Stimulated activated CD4-positive, alpha-beta T cell treated with anti-CD3 and anti-CD28 coated beads, Interleukin-12 subunit alpha, Interleukin-12 subunit beta, amount 100 ng/mL, for 4 hours (primary cell): Measurements from ENCODE around the gene IP6K3.

Source experiments
- DNase-seq: peaks from one replicate; pipeline ENCODE4 v3.0.0-alpha.2; 2020

IP6K3 gene

DNA sequence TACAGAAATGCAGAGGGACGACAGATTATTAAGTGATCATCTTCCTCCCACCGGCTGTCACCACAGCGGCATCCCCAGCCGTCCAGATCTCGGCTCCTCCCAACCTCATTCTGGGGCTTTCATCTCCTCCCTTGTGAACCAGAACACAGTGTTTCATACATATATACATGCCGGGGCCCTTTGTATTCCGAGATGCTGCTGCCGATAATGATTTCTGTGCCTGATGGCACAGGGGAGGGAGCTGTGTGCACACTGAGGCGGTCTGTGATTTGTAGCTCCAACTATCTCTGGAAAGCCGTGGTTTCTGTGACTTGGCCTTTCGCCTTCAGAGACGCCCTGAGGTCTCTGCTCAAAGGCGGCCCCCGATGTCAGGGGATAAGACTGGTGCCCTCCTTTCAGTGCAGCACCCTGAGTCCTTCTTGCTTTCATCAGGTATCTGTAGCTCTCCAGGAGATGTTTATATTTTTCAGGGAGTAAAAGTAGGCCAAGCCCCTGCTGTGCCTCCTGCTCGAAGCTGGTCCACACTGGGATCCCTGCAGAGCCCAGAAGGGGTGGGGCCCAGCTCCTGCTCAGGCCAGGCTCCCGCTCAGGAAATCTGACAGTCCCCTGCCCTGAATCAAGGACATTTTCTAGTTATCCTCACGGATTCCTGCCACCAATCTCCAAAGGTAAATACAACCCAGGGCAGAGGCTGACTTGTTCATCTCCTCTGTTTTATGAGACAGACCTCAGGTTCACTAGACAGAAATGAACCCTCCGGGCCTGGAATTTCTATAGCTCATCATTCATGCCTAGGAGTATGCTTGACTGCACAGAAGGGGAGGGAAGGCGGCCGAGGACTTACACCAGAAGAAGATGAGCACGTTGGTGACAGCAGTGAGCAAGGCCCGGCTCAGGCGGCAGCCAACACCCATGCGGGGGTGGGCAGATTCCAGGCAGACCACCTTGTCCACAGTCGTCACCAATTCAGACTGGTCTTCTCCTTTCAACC, 31.0 kb upstream of the IP6K3 start:
- no peak for DNase-seq

DNA sequence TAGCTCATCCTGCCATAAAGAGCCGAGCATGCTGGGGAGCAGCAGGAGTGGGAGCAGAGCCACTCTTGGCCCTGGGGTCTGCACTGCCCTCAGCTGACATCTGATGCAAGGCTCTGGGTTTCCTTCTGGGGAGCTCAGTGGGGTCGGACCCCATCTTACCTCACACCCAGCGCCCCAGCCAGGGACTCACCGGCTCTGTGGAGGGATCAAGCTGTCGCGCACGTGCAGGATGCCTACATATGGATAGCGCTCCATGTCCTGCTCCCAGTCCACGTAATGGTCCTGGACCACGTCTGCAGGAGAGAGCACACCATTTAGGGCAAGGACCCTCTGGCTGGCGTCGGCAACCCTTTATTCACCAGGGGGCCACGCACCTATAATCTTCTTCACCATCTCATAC, 30.1 kb upstream of the IP6K3 start:
- DNase-seq, result no peak

- DNase-seq, result no peak
Observed at GRCh38 chr6:33776186-33776585, 29.5 kb upstream of the IP6K3 start.

- DNase-seq, result no peak
Observed at GRCh38 chr6:33774774-33775173, 28.1 kb upstream of the IP6K3 start.

DNA sequence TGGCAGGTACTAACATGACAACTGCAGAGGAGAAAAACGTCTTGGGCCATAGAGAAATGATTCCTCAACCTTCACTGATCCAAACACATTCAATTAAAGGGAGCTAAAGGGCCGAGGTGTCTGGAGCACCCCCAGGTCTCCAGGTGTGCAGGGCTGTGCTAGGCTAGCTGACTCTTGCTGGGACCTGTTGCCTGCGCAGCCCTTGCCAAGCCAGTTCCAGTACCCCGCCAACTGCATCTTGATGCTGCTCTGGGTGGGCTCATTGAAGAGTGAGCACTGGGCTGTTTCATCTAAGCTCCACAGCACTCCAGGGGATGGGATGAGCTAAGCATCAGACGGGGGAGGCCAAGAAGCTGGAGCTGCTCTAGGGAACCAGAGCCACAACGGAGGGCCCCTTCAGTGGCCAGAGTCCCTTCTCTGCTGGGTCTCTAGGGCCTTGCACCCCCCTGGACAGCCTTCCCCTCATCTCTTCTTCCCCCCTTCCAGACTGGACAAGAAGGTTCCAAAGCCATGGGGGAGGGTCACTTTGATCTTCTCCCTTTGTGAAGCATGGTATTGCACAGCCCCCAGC, 26.3 kb upstream of the IP6K3 start:
- DNase-seq, result no peak

- DNase-seq, result no peak
Observed at GRCh38 chr6:33772082-33772830, 25.6 kb upstream of the IP6K3 start.

GRCh38 chr6:33771146-33772081, 24.7 kb upstream of the IP6K3 start:
- DNase-seq, result peak; percentile 62

DNA sequence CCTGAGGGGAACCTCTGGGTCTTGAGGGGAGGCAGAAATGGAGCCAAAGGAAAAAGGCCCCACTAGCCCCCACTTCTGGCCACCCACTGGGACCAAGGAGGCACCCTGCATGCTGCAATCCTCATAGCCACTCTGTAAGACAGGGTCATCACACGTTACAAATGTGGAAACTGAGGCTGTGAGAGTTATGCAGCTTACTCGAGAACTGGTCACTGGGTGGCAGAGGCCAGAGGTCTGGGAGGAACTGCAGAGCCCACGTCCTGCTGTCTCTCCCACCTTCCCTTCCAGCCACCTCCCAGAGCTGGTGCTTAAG, 24.1 kb upstream of the IP6K3 start:
- DNase-seq, result no peak

GRCh38 chr6:33770124-33770832, 23.6 kb upstream of the IP6K3 start:
- no peak for DNase-seq

DNA sequence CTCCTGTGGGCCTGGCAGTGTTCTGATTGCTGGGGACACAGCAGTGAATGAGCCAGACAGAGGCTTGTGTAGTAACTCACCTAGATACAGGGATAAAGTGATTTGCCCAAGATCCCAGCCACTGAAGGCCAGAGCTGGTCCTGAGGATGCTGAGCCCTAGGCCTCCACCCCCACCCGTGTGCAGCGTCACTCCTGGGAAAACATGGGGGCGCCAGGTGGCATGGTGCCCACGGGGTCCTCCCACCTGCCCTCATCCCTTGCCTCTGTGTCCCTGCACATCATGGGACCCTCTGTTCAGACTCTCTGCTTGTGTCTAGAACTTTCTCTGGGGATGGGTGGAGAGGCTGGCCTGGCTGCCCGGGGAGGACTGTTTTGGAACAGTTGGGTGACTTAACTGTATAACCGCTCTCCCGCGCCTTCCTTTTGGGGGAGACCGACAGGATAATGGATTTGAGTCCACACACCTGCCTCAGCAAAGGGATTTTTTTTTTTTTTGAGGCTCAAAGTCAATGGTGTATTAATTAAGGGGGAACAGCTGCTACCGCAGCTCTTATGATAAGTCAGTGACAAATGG, 22.6 kb upstream of the IP6K3 start:
- no peak for DNase-seq

DNA sequence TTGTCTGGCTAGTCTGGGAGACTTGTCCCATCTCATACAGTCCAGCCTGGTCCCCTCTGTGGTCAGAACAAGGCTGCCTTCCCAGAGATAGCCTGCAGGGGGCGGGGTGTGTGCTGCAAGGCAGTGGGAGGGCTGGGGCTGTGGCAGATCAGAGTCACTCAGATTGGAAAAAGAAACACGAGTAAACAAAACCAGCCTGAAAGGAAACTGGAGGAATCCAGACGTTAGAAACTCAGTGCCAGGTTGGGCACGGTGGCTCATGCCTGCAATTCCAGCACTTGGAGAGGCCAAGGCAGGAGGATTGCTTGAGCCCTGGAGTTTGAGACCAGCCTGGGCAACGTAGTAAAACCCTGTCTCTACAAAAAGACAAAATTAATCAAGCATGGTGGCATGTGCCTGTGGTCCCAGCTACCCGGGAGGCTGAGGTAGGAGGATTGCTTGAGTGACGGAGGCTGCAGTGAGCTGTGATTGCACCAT, 22.0 kb upstream of the IP6K3 start:
- DNase-seq, result peak; percentile 74

GRCh38 chr6:33766921-33767907, 20.5 kb upstream of the IP6K3 start:
- no peak for DNase-seq

DNA sequence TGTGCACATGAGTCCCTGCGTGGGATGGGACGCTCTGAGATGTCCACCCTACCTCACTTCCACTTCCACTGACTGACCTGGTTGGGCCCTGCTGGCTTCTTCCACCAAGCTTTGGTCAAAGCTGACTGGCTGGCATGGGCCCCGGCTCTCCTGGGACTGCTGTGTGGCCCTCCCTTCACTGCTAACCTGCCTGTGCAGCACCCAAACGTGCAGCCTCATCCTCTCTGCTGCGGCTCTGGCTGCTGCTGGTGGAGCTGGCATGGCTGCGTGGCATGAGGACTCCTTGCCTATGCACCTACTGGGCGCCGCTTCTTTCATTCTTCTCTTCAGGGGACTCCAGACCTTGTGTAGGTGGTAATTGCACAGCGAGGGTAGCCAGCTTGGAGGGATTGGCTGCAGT, 18.7 kb upstream of the IP6K3 start:
- DNase-seq, result no peak

DNA sequence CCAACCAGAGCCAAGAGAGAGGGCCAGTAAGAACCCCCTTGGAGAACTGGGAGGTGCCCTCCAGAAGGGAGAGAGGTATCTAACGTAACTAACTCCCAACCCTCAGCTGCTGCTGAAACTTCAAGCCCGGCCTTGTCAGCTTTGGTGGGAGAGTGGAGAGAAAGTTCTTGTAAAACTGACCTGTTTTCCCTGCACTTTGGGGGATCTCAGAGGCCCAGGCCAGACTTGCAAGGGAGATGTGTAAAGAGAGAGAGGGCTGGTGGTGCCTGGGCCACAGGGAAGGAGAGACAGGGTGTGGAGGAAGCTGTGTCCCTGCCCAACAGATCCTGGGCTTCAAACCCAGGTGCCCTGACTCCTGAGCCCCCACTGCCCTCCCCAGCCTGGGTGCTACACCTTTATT, 17.3 kb upstream of the IP6K3 start:
- DNase-seq, result no peak

GRCh38 chr6:33763483-33763882, 16.8 kb upstream of the IP6K3 start:
- DNase-seq, result no peak

- no peak for DNase-seq
Observed at GRCh38 chr6:33762713-33763112, 16.0 kb upstream of the IP6K3 start.

DNA sequence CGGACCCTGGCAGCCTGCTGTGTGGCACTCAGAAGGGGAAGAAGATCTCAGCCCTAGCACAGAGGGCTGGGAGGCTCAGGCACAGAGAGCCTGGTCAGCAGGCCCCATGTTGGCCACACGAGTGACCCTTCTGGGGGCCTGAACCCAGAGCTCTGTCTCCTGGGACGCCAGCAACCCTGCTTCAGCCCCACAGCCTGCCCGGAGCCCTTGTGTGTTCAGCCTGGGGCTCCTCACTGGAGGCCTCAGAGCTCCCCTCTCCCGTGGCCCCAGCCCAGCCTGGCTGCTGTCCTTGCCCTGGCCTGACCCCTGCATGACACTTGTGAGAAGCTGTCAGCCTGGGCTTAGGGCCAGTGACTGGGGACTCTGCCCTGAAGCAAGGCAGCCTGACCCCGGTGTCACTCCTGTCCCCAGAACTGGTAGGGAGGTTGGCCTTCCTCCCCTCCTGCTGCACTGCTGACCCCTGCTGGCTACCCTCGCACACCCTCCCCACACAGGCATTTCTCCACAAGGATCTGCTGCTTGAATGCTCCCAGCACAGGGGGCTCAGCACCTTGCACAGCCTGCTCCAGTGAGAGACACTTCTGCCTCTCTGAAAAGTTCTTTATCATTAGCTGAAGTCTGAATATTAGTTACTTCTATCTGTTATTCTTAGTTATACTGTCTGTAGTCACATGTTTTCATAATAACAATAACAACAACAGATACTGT, 15.4 kb upstream of the IP6K3 start:
- DNase-seq, result peak; percentile 32

DNA sequence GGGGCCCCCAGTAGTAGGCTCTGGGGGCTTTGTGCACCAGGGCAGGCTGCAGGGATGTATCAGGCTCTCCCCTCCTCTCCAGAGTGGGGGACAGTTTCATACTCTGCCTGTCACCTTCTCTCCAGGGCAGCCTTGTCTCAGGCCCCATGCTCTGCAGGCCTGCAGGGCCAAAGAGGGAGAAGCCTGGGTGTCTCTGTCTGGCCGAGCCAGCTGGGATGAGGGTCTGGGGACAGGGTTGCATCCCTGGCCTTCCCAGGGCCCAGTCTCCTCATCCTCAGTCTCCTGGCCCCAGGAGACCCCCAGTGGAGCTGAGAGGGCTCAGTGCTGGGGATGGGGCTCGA, 14.8 kb upstream of the IP6K3 start:
- DNase-seq, result no peak

DNA sequence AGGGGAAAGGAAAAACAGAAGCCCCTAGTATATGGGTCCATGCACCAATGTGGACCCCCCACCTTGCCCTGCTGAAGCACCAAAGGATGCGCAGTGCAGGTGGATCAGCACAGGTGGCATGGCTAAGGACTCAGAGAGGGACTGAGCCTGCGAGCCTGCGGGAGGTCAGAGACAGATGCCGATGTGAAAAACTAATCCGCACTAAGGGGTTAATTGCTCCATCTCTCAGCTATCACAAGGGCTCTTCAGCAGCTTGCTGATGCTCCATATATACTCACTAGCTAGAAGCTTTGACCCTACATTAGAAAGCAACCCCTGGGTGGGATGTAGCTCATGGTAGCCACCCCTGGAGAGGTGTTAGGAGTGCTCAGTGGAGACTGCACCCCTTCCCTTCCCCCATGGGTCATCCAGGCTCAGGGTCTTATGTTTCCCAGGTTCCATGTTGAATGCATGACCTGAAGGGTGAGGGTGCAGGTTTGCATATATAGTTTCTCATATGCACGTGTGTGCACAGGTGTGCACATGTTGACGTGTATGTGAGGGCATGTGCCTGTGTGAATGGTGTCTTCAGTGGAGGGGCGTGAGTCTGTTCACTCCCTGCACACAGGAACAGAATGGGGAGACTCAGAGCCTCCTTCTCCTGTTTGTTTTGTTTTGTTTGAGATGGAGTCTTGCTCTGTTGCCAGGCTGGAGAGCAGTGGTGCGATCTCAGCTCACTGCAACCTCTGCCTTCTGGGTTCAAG, 13.4 kb upstream of the IP6K3 start:
- no peak for DNase-seq
